ES-I3 (cell line): ENCODE data around the gene B4GALT4.
"Not testable (repeated sequence)": the region's sequence is repeated elsewhere in the genome, so short reads cannot be mapped to it uniquely, and the experiment has no call there.

Experiments
- H3K36me3 ChIP-seq: 2 replicates; pipeline ENCODE4 v1.6.1; 2013; ENCODE audit warnings: mild to moderate bottlenecking, low read length, control low read depth, moderate library complexity; ENCODE audit not compliant: insufficient read depth
- H3K4me1 ChIP-seq: 2 replicates; pipeline ENCODE4 v1.6.1; 2013; ENCODE audit warnings: mild to moderate bottlenecking, control low read depth, low read length; ENCODE audit not compliant: insufficient read depth
- H3K9ac ChIP-seq: 2 replicates; pipeline ENCODE4 v1.6.1; 2013; ENCODE audit warnings: low read depth, mild to moderate bottlenecking, low read length, moderate library complexity
- H3K9me3 ChIP-seq: 2 replicates; pipeline ENCODE4 v1.6.1; 2013; ENCODE audit warnings: mild to moderate bottlenecking, low read length, moderate library complexity; ENCODE audit not compliant: control insufficient read depth, insufficient read depth

Gene B4GALT4

GRCh38 chr3:119170821-119171220 is 69.9 kb downstream of the B4GALT4 start:
- no peaks in the 10 kb centered on the region for H3K9me3 ChIP-seq
- no peaks in the 10 kb centered on the region for H3K4me1 ChIP-seq
- H3K9ac ChIP-seq: no peak overlapping the region
- H3K36me3 ChIP-seq: no peaks in the 10 kb centered on the region

- H3K4me1 ChIP-seq, H3K36me3 ChIP-seq, H3K9me3 ChIP-seq, H3K9ac ChIP-seq: not testable (repeated sequence)
Measured at GRCh38 chr3:119164745-119165144, 75.9 kb downstream of the B4GALT4 start.
